GM21737 (cell line): ENCODE measurements around the gene ALOXE3.
"Not testable (repeated sequence)": the region's sequence is repeated elsewhere in the genome, so short reads cannot be mapped to it uniquely, and the experiment has no call there.

Experiments used
- ATAC-seq: cut with Tn5 transposase; IDR thresholded peaks from one replicate; pipeline ENCODE4 v1.9.1; 2021; ENCODE audit warnings: mild to moderate bottlenecking, moderate library complexity; ENCODE audit not compliant: unreplicated experiment

The ALOXE3 gene

DNA sequence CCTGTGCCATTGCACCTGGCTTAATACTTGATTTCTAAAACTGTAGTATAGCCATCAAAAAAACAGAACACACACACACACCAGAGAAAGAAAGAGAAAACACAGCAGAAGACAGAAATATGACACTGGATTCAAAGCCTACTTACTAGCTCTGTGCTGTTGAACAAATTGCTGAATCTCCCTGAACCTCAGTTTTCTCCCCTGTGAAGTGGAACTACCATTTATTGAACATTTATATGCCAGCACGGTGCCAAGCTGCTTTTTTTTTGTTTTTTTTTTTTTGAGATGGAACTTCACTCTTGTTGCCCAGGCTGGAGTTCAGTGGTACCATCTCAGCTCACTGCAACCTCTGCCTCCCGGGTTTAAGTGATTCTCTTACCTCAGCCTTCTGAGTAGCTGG is 17.6 kb downstream of the ALOXE3 start:
- ATAC-seq = no peak

DNA sequence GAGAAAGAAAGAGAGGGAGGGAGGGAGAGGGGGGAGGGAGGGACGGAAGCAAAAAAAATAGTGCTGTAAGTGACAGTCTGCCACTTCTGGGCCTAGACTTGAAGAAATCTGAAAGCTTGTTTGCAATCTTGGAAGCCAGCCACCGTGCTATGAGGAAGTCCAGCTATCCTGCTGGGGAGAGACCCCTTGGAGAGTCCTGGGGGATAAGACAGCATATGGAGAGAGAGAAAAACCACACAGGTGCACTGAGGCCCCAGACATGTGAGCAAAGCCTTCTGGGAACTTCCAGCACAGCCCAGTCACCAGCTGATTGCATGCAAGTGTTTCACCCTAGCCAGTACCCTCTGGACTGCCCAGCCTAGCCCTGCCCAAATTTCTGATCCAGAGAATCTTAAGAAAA is 18.2 kb downstream of the ALOXE3 start:
- no peak for ATAC-seq

DNA sequence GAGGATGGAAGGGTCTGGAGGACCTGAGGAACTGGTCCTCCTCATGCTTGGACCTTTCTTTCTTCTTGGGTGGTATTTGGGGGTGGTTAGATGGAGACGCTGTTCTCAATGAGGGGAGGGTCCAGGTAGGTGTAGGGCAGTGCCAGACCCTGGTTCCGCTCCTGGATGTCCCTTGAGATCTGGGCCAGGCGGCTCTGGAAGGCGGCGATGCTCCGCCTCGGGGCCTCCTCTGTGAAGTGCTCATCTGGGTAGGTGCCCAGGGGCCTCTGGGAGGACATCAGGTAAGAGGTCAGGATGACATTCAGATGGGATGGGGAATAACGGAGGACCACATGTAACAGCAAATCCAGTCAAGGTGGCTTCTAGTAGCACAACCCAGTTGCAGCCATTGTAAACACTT is 21.8 kb downstream of the ALOXE3 start:
- no peak for ATAC-seq

DNA sequence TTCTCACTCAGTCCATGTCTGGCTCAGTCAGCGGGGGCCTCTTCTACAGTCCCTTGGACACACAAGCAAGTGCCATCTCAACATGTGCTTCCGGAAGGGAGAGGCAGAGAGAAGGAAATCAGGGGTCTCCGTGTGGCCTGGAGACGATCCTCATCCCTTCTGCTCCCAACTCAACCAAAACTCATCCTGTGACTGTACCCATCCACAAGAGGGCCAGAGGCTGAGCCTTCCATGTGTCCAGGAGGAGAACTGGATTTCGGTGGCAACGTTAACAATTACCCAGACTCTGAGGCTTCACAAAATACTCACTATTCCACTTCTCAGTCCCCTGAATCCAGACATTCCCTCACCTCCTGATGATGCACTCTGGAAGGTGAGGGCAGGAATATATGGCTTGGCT is 23.0 kb downstream of the ALOXE3 start:
- ATAC-seq = no peak

DNA sequence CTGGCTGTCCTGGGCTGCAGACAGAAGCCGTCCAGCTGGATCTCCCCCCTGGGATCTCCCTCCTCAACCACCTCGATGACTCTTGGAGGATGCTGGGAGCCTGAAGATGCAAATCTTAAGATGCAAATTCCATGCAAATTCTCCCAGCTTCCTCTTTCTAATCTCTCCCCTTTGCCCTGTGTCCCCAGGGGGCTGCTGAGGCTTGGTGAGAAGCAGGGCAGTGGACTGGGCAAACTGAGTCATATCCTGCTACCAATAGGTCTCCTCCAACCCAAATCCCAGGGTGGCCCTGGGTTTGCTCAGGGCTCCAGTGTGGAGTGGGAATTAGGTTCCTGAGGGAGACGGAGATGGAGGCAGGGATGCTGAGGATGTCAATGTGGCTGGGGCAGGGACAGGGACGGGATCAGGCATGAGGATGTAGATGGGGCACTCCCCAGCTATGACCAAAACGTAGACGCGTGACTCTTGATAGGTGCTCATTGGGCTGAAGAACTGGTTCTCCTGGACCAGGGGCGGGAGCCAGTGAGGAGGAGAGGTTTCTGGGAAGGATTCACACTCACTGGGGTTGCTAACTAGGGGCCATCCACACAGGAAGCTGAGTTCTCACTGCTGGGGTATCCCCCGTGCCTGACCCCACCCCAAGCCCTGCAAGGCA is 27.2 kb downstream of the ALOXE3 start:
- ATAC-seq = peak; percentile 63

DNA sequence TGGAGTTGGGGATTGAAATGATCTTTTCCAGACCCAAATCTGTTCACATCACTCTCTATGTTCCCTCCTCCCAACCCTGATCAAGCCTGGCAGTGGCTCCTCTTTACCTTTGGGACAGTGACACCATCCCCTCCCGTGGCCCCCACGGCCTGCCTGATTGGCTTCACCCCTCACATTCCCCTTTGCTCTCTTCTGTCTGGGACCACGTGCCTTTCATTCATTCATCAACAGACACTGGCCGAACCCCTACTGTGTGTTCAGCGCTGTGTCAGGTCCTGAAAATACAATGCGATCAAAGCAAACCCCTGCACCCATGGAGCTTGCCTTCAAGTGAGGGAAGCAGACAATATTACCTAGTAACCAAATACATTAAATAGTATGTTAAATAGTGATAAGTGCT is 28.6 kb downstream of the ALOXE3 start:
- ATAC-seq = no peak

DNA sequence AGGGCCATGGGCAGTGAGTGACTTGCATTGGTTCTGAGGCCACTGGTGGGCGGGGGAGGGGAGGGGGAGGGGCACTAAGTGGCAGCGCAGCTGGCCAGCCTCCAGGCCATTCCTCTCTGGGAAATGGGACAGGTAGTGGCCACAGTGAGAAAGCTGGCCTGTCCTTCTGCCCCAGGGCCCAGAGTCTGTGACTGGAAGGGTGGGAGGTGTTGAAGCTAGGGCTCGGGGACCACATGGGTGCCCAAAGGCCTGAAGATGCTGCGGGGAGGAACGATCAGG is 30.4 kb downstream of the ALOXE3 start:
- no peak for ATAC-seq

DNA sequence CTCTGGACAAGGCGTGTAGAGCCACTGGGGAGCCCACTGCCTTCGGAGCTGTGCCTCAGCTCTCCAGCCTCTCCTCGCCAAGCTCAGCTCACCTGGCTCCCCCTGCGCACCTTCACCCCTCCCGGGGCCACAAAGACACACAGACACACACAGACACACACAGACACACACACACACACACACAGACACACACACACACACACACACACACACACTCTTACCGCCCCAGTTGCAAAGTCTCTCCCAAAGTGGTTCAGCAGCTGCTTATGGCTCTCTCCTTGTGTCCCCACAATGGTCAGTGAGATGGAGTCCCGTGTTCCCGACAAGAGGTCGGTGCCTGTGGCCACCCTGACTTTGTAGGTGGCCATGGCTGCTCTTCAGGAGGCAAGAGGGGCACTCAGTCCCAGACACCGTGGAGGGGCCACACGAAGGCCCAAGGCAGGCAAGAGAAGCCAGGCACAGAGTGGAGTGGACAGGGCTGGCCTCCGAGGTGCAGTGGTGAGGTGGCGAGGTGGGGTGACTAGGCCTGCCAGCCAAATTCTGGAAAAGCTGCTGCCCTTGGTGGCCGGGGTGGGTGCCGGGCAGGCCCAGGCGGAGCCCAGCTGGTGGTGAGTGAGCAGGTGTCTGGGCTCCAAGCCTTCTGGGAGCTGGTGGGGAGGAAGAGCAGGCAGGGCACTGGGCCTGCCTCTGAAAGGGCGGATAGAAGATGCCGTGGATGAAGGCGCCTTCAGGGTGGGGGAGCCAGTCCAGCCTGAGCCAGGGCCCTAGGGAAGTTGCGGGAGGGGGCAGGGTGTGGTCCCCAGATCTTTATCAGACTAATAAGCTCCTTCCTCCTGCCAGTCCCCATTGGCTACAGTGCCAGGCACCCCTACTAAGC is 31.0 kb downstream of the ALOXE3 start, which contains the start of gene ALOX12B:
ALOX12B (minus strand) TSS at position 642 of the 877 bp plus-strand sequence; CDS start at position 368, 274 bp downstream.
- ATAC-seq = no peak

DNA sequence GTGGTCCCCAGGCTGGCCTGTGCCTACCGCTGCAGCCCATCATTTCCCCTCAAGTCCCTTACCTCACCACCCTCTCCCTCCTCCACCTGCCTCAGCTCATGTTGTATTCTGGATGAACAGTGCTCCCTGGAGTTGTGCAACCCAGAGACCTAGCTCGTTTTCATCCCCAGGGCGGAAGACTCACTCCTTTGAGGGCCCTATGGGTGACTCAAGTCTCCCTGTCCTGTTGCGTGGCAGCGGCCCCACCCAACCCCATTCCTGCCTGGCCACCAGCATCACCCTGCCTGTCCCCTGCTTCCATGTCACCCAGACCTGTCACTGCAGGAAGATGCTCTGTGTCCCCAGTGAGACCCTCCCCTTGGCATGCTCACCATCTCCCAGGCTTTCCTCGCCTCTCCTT is 34.1 kb downstream of the ALOXE3 start:
- ATAC-seq = no peak

DNA sequence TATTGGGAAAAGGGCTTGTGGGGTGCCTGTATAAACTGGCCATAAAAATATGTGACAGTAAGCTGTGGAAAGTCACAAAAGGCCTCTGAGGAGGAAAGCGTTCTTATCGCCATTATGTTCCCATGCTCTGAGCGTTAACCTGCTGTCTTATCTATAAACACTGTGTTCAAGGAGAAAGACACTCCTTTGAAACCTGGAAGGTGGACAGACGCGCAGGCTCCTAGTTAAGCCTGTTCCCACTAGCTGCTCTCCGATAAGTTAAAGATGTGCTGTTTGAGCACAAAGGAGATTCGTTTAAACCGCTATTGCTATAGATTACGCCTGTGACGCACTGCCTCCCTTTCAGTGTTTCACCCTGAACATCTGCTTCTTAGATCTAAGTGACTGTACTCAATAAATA is 36.0 kb downstream of the ALOXE3 start:
- no peak for ATAC-seq

DNA sequence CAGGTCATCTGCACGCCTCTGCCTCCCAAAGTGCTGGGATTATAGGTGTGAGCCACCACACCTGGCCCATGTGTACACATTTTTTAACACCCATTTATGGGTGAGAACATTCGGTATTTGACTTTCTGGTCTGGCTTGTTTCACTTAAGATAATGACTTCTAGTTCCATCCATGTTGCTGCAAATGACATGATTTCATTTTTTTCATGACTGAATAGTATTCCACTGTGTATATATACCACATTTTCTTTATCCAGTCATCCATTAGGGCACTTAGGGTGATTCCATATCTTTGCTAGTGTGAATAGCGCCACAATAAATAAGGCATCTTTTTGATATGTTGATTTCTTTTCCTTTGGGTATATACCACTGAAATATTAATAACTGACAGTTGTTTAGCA is 36.4 kb downstream of the ALOXE3 start:
- ATAC-seq = no peak

DNA sequence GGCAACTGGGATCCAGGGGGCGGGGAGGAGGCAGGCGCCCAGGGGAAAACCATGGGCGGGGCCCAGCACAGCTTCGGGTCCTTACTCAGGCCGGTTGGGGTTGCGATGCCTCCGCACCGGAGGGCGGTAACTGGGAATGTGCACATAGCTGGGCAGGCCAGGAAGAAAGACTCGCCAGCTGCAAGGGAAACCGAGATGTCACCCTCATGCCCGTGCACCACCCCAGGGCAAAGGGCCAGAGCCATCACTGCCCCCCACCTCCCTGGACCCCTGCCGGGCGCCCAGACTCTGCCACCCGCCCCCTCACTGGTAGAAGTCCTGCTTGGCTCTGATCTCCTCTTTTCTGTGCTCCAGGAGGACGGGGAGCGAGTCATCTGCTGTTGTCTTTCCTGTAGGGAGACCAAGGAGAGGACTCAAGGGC is 37.5 kb downstream of the ALOXE3 start:
- ATAC-seq = no peak

DNA sequence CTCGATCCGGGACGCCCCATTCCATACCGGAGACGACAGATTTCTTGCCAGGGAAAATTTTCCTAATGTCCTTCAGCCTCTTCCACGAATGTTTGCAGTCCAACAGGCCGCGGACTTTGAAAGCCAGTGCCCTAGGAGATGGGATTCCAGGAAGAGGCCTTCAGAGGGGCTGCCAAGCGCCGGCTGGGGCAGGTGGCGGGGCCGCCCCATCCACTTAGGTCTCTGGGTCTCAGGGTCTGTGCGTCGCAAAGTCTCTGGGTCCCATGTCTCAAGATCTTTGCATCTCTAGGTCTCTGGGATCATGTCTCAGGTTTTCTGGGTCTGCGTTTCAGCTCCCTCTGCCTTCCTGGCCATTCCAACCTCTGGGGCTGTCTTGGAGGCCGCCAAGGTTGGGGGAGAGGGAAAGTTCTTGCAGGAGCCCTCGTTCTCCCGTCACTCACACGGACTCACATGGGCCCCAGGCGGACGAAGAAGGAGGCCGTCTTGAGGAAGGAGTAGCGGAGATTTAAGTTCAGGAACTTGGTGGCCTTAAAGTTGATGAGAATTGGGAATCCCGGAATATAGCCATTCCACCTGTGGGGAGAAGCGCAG is 38.0 kb downstream of the ALOXE3 start:
- ATAC-seq = no peak

DNA sequence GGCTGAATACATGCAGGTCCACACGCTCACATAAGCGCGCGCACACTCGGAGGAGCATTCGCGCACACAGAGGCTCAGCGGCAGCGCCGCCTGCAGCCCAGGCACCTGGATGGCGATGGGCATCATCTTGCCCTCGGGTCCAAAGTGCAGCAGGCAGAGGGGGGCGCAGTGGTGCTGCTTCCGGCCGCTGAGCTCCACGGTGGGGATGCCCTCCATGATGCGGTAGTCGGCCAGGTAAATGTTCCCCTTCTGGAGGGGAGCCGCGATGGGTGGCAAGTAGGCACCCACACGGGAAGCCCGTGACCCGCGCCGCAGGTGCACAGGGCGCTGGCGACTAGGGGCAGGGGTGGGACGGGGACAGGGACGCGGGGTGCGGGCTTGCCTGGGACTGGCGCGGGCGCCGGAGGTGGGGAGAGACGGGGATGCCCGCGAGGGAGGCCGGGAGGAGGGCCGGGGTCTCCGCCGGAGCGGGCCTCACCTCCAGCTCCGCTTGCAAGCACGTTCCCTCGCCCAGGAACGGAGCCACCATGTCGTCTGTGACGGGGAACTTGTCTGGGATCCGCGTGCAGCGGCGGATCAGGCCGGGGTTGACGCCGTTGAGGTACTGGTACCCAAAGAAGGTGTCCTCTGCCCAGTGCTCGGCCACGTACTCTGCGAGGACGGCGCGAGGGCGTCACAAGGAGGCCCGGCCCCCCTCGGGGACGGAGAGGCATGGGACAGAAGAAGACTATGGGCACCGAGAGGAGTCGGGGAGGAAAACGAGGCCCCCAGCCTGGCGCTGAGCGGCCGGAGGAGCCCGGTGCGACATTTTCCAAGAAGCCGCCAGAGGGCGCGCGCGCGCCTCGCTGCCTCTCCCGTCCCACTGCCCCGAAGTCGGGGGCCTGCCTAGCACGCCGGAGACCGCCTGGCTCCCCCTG is 38.8 kb downstream of the ALOXE3 start:
- ATAC-seq = peak; percentile 64

DNA sequence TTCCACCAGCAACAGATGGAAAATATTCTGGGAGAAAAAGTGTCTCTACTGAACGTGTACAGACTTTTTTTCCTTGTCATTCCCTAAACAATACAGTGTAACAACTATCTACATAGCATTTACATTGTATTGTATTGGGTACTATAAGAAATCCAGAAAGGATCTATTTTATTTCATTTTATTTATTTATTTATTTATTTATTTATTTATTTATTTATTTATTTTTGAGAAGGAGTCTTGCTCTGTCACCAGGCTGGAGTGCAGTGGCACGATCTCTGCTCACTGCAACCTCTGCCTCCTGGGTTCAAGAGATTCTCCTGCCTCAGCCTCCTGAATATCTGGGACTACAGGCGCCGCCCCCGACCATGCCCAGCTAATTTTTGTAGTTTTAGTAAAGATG is 40.4 kb downstream of the ALOXE3 start:
- ATAC-seq = not testable (repeated sequence)

DNA sequence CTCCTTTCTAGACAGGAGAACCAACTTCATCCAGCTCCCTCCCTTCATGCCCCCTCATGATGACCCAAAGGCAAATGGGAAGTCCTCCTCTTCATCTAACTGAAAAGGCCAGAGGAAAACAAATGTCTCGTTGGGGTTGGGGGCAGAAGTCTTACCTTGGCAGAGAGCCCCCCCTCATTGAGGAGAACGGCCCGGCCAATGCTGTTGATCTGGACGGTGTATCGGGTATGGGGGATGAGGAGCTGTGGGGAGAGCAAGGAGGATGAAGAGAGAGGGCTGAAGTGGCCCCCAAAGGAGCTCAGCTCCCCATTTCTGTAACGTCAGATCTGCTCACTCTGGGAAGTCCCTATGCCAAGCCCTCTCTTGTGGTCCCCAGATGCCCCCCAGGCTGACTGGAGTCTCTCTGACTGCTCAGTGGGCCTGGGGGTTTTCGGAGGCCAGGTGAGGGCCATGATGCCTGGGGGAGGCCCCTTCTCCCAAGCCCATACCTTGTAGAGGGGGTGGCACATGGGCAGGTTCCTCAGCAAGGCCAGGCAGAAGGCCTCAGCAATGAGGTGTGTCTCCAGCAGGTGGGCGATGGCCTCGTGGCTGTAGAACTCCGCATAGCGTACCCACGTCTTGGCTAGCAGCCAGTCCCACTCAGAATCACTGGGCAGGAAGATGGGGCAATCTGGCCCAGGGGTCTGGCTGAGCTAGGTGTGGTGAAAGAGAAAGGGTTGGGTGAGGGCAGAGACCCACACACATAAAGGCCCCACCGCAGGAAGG is 41.6 kb downstream of the ALOXE3 start:
- no peak for ATAC-seq

DNA sequence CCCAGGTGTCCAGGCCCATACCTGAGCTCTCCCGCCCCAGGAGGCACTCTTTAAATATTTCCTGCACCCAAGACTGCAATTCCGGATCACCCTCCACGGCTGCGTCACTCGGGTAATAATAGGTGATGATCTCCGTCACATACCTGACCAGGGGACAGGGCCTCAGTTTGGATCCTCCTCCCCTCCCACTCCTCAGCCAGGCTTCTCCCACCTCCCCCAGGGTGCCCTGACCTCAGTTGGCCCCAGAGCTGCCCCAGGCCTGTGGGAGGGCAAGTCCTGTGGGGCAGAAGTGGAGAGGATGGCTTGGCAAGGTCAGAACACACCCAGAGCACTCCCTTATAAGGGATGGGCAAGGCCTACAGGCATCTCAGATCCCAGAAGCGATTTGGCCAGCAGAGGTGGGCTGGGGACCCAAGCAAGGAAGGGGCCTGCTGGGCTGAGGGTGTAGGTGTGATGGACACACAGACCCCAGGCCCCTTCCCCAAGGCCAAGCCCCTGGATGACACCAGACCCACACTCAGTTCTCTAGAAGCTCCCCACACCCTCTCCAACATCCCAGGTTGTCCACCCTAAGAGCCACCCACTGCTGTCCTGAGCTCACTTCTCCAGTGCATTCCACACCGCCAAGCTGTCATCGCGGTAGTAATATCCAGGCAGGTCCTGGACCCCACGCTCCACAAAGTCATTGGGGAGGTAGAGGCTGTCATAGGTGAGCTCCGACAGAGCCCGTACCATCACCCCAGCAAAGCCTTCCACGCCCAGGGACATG is 42.6 kb downstream of the ALOXE3 start:
- no peak for ATAC-seq

DNA sequence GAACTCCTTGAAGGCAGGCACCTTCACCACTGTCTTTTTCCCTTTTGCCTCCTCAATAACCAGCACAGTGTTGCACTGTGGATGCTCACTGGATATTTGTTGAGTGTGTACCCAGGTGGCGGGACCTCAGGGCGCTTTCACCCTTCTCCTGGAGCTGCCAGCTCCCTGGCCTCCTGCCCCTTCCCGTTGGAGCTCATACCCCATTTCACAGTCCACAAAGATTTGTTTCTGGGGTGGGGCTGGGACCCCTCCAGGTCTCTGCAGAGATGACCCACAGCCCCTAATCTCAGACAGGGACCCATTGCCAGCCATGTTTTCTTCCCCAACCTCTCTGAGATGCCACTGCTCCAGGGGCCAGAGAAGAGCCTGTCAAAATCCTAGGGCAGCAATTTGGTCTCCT is 43.2 kb downstream of the ALOXE3 start:
- ATAC-seq = no peak

DNA sequence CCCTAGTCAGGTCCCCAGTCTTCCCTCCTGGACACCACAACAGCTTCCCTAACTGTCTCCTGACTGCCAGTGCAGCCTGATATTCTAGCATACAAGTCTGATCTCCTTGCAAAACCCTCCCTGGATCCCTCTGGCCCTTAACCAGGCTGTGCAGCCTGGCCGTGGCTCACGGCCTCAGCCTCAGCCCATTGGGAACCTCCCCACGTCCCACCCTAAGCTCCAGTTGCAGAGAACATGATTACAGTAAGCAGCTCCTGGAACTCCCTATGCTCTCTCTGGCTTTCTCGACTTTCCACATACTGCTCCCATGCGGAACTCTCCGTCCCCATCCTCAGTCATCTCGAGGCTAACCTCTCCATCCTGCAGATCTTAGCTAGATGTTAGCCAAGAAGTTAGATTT is 43.8 kb downstream of the ALOXE3 start:
- ATAC-seq = no peak
